WI38 (cell line): Measurements from ENCODE around the gene MARCHF3.

Experiments used
- H3K4me3 ChIP-seq: 2 replicates; pipeline ENCODE4 v1.5.1; 2011; ENCODE audit warnings: low read depth, mild to moderate bottlenecking, control low read depth, low read length
- CTCF ChIP-seq: IDR thresholded peaks from 2 replicates; pipeline ENCODE4 v1.5.1; 2012; ENCODE audit warnings: low read depth, mild to moderate bottlenecking, control low read depth, low read length

MARCHF3 gene

GRCh38 chr5:126888175-126888574 lies 142.2 kb downstream of the MARCHF3 start:
- H3K4me3 ChIP-seq: no peak overlapping the region
- TF ChIP-seq CTCF: no peak

- TF ChIP-seq CTCF: no peak
- H3K4me3 ChIP-seq: no peak overlapping the region
Observed at GRCh38 chr5:126884269-126884819, 146.0 kb downstream of the MARCHF3 start.

GRCh38 chr5:126883564-126884245 lies 146.7 kb downstream of the MARCHF3 start:
- H3K4me3 ChIP-seq: no peak overlapping the region
- TF ChIP-seq CTCF: no peak

- no peak for TF ChIP-seq CTCF
- H3K4me3 ChIP-seq: no peak overlapping the region
Observed at GRCh38 chr5:126881821-126882600, 148.3 kb downstream of the MARCHF3 start.

GRCh38 chr5:126878634-126879033 lies 151.7 kb downstream of the MARCHF3 start:
- H3K4me3 ChIP-seq: no peak overlapping the region
- no peak for TF ChIP-seq CTCF

GRCh38 chr5:126878085-126878484 lies 152.3 kb downstream of the MARCHF3 start:
- no peak overlapping the region for H3K4me3 ChIP-seq
- no peak for TF ChIP-seq CTCF

- TF ChIP-seq CTCF: no peak
Observed at GRCh38 chr5:126877602-126878001, 152.8 kb downstream of the MARCHF3 start.

More at GRCh38 chr5:126877602-126878001, 152.8 kb downstream of the MARCHF3 start:
- H3K4me3 ChIP-seq: no peak overlapping the region
